Transverse colon (tissue), 4 donors: ENCODE data around the gene TBC1D9B. TPM values are rescaled to one million over a fixed set of nuclear protein-coding genes. Genes with fewer than 3 reads are reported as not detected.

Experiments used
- DNase-seq: peaks from one replicate; pipeline ENCODE4 v3.0.0-alpha.2; 2019
- H3K27ac ChIP-seq, 4 donors: fragments of 200-600 bp; sonication (generic); 2 replicates each; pipeline ENCODE4 v1.5.1; 2016 to 2018; ENCODE audit warnings: inconsistent platforms in 4 of 4
- H3K27me3 ChIP-seq: fragments of 200-600 bp; sonication (generic); 2 replicates; pipeline ENCODE4 v1.5.1; 2017; ENCODE audit warnings: inconsistent platforms
- H3K36me3 ChIP-seq, 4 donors: fragments of 200-600 bp; sonication (generic); 2 replicates each; pipeline ENCODE4 v1.5.1; 2017 to 2019; ENCODE audit warnings: inconsistent platforms in 4 of 4
- H3K4me1 ChIP-seq, 4 donors: fragments of 200-600 bp; sonication (generic); 2 replicates each; pipeline ENCODE4 v1.5.1; 2017 to 2020; ENCODE audit warnings: inconsistent platforms in 4 of 4
- H3K4me3 ChIP-seq, 4 donors: fragments of 200-600 bp; sonication (generic); 1 replicate in 1 of 4; 2 replicates in 3 of 4; pipeline versions ENCODE4 v1.5.1 to v1.6.1; 2017 to 2019; ENCODE audit warnings: inconsistent platforms in 4 of 4
- H3K9me3 ChIP-seq, 2 donors: fragments of 200-600 bp; sonication (generic); 2 replicates each; pipeline ENCODE4 v1.5.1; 2017 to 2019; ENCODE audit warnings: inconsistent platforms in 2 of 2
- CTCF ChIP-seq, 5 experiments: fragments of 200-600 bp in 3 of 5; fragments of 450-650 bp in 2 of 5; sonication (generic) in 3 of 5; IDR thresholded peaks; 1 replicate in 2 of 5; 2 replicates in 3 of 5; pipeline ENCODE4 v1.5.1; 2016 to 2017; ENCODE audit warnings: antibody characterized with exemption in 5 of 5, inconsistent platforms in 3 of 5, mild to moderate bottlenecking in 2 of 5, moderate library complexity in 1 of 5
- EP300 ChIP-seq: sonication (generic); formaldehyde crosslinking; IDR thresholded peaks from one replicate; pipeline ENCODE4 v1.6.1; 2017; ENCODE audit warnings: antibody characterized with exemption, low read depth
- POLR2A ChIP-seq: fragments of 450-650 bp; IDR thresholded peaks from one replicate; pipeline ENCODE4 v1.6.1; 2016; ENCODE audit warnings: antibody characterized with exemption, mild to moderate bottlenecking, moderate library complexity
- POLR2AphosphoS5 ChIP-seq, 3 donors: sonication (generic); formaldehyde crosslinking; IDR thresholded peaks; one replicate each; pipeline ENCODE4 v1.6.1; 2016; ENCODE audit warnings: antibody characterized with exemption in 3 of 3
- WGBS, 2 donors: methylation state at CpG; one replicate each; pipeline ENCODE4 v1.1.5; 2018; ENCODE audit warnings: low coverage in 1 of 2; 5-methylcytosine and 5-hydroxymethylcytosine counted together
- in situ Hi-C, 4 donors: fragments of 200-750 bp; cut with MboI; loops; one replicate each; pipeline versions ENCODE4 v1.15.0 to v1.15.1; 2017; ENCODE audit warnings: low sequenced_read_pairs in 3 of 4, low pct_ligation_motif_present in 1 of 4, low pct_unique_long_range_greater_than_20kb in 1 of 4
- intact Hi-C: fragments of 100-400 bp; cut with DNase I; formaldehyde crosslinking; loops from one replicate; pipeline ENCODE4 v1.15.1; 2023; ENCODE audit warnings: low total_unique reads
- total RNA-seq, 4 donors: library from RNA; depleted of rRNA; stranded (reverse); fragments of >200 nt; gene quantifications; one replicate each; pipeline ENCODE4 v1.1.0, GENCODE V29; 2016

TBC1D9B gene
- total RNA-seq, 4 donors from 2014 or later = 90.5 to 178 (median 127) TPM

GRCh38 chr5:179926657-179927056 lies 19.0 kb upstream of the TBC1D9B start:
- Histone ChIP-seq H3K4me1 (no peaks in the 10 kb centered on the region), H3K36me3 (no peaks in the 10 kb centered on the region), H3K9me3 (no peaks in the 10 kb centered on the region), H3K27ac (no peak overlapping the region), H3K27me3 (no peaks in the 10 kb centered on the region), H3K4me3 (no peak overlapping the region)
- in situ Hi-C loops (no loop called here), intact Hi-C loops (no loop called here)
- 89 to 93% methylated on average over 7 to 8 of the region's 8 CpGs for WGBS, 2 donors
- TF ChIP-seq CTCF (IDR thresholded peaks at IDR 0.05) = no peak
- TF ChIP-seq POLR2A = no peak
- no peak for TF ChIP-seq EP300
- no peak for TF ChIP-seq POLR2AphosphoS5 (IDR thresholded peaks at IDR 0.05)
- no peak for DNase-seq

DNA sequence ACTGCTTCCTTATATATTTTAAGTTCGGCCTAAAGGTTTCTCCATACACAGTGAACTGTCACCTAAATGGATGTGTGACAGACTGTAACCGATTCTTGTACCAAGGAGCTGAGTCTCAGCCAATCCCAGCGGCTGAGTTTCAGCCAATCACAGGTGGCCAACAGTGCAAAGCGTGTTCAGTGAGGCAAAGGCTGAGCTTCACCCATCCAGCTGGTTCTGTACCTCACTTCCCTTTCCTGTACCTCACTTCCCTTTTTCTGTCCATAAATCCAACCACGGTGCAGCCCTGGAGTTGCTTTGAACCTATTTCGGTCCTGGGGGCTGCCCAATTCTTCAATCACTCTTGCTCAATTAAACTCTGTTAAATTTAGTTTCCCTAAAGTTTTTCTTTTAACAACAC lies 15.7 kb upstream of the TBC1D9B start:
- in situ Hi-C loops = loop anchor here in 1 of 4 donors (25.0 kb wide), 1 partner anchor 164 kb away; no protein-coding TSS in a partner anchor
- H3K4me3 ChIP-seq = no peak overlapping the region
- WGBS, 2 donors = 83 to 85% methylated on average over 3 to 6 of the region's 6 CpGs

GRCh38 chr5:179920175-179920574 lies 12.5 kb upstream of the TBC1D9B start:
- in situ Hi-C loops = loop anchor here in 1 of 4 donors (25.0 kb wide), 1 partner anchor 167 kb away; no protein-coding TSS in a partner anchor
- no peak for DNase-seq
- Histone ChIP-seq H3K27ac (no peak overlapping the region), H3K4me3 (no peak overlapping the region), H3K9me3 (no peaks in the 10 kb centered on the region), H3K4me1 (no peaks in the 10 kb centered on the region), H3K36me3 (no peaks in the 10 kb centered on the region), H3K27me3 (no peaks in the 10 kb centered on the region)
- TF ChIP-seq CTCF (IDR thresholded peaks at IDR 0.05) (no peak), EP300 (no peak), POLR2A (no peak), POLR2AphosphoS5 (IDR thresholded peaks at IDR 0.05) (no peak)
- intact Hi-C loops = no loop called here
- 88 to 94% methylated on average over 3 to 4 of the region's 4 CpGs for WGBS, 2 donors

More for the DNA sequence above, 15.7 kb upstream of the TBC1D9B start:
- no peaks in the 10 kb centered on the region for H3K36me3 ChIP-seq
- no peaks in the 10 kb centered on the region for H3K9me3 ChIP-seq
- H3K4me1 ChIP-seq = no peaks in the 10 kb centered on the region
- no peak overlapping the region for H3K27ac ChIP-seq
- intact Hi-C loops = no loop called here
- DNase-seq = no peak
- no peak for TF ChIP-seq CTCF (IDR thresholded peaks at IDR 0.05)
- TF ChIP-seq POLR2A = no peak
- no peak for TF ChIP-seq EP300
- TF ChIP-seq POLR2AphosphoS5 (IDR thresholded peaks at IDR 0.05) = no peak
- no peaks in the 10 kb centered on the region for H3K27me3 ChIP-seq

DNA sequence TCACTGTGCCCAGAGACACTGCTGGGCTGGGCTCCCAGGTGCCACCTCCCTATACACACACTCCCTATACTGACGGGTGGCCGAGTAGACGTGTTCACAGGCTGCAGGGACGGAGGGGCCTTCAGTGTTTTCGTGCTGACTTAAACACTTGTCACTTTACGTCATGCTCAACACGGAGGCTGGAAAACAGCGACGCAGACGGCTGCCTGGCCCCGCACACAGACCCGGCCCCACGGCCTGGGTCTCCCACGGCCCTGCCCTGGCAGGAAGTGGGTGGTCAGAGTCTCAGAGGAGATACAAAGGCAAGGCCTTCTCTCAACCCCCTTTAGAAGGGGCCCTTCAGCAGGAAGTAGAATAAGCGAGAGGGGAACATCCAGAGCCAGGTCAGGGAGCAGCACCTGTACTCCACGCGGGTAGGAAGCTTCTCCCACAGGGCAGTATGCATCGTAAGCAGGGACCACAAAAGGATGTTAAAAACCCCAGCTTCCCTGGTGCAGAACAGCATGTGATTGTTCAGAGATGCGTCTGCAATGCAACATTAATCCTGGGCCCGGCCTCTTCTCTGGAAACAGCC lies 11.9 kb upstream of the TBC1D9B start:
- no peak for TF ChIP-seq CTCF (IDR thresholded peaks at IDR 0.05)
- no peak for TF ChIP-seq POLR2A
- no peak for TF ChIP-seq EP300
- no peak for TF ChIP-seq POLR2AphosphoS5 (IDR thresholded peaks at IDR 0.05)
- no peaks in the 10 kb centered on the region for H3K36me3 ChIP-seq
- no peaks in the 10 kb centered on the region for H3K27me3 ChIP-seq
- intact Hi-C loops (no loop called here), in situ Hi-C loops (loop anchor here in 1 of 4 donors (25.0 kb wide), 1 partner anchor 168 kb away; no protein-coding TSS in a partner anchor)
- WGBS, 2 donors = 85% methylated on average over 20 of the region's 20 CpGs; no CpG with 5 or more reads in 1 of the 2 donors
- H3K9me3 ChIP-seq = no peaks in the 10 kb centered on the region
- no peak overlapping the region for H3K4me3 ChIP-seq
- no peak overlapping the region for H3K27ac ChIP-seq
- DNase-seq = no peak
- peaks cover 0 to 2% (median 0%) of the 10 kb centered on the region in 4 donors for H3K4me1 ChIP-seq
